Tibial nerve (tissue), 4 donors: ENCODE measurements around the gene PAM16. TPM values are rescaled to one million over a fixed set of nuclear protein-coding genes. Genes with fewer than 3 reads are reported as not detected.
A peak's percentile ranks its signal among the peaks of the same experiment; 100 is the strongest.

Experiments used
- DNase-seq, 2 donors: peaks; one replicate each; pipeline ENCODE4 v3.0.0-alpha.2; 2019; ENCODE audit warnings: low spot score in 2 of 2
- H3K27ac ChIP-seq, 4 donors: fragments of 200-600 bp; sonication (generic) in 3 of 4; one replicate each; pipeline ENCODE4 v1.5.1; 2017 to 2019; ENCODE audit warnings: mild to moderate bottlenecking in 1 of 4
- H3K27me3 ChIP-seq, 2 donors: fragments of 200-600 bp; sonication (generic) in 1 of 2; one replicate each; pipeline versions ENCODE4 v1.5.1 to v1.6.0; 2017 to 2019
- H3K36me3 ChIP-seq, 3 donors: fragments of 200-600 bp; sonication (generic); one replicate each; pipeline ENCODE4 v1.5.1; 2018 to 2019
- H3K4me1 ChIP-seq, 4 donors: fragments of 200-600 bp; sonication (generic) in 3 of 4; one replicate each; pipeline ENCODE4 v1.5.1; 2017 to 2019
- H3K4me3 ChIP-seq, 4 donors: fragments of 200-600 bp; sonication (generic) in 3 of 4; one replicate each; pipeline ENCODE4 v1.5.1; 2017 to 2019; ENCODE audit warnings: mild to moderate bottlenecking in 1 of 4, moderate library complexity in 1 of 4
- H3K9me3 ChIP-seq, 4 donors: fragments of 200-600 bp; sonication (generic) in 3 of 4; one replicate each; pipeline ENCODE4 v1.5.1; 2017 to 2019
- CTCF ChIP-seq, 5 experiments: fragments of 200-600 bp in 3 of 5; fragments of 450-650 bp in 2 of 5; sonication (generic) in 3 of 5; IDR thresholded peaks; one replicate each; pipeline ENCODE4 v1.5.1; 2016 to 2019; ENCODE audit warnings: antibody characterized with exemption in 5 of 5, mild to moderate bottlenecking in 3 of 5, moderate library complexity in 2 of 5
- EP300 ChIP-seq, 2 donors: sonication (generic); formaldehyde crosslinking; IDR thresholded peaks; one replicate each; pipeline ENCODE4 v1.6.1; 2017; ENCODE audit warnings: antibody characterized with exemption in 2 of 2, mild to moderate bottlenecking in 1 of 2
- POLR2A ChIP-seq, 2 donors: fragments of 450-650 bp; IDR thresholded peaks; one replicate each; pipeline ENCODE4 v1.6.1; 2017; ENCODE audit warnings: antibody characterized with exemption in 2 of 2, mild to moderate bottlenecking in 2 of 2, moderate library complexity in 2 of 2
- WGBS, 2 donors: methylation state at CpG; one replicate each; pipeline ENCODE4 v1.1.5; 2018; 5-methylcytosine and 5-hydroxymethylcytosine counted together
- total RNA-seq, 4 donors: library from RNA; depleted of rRNA; stranded (reverse); fragments of >200 nt; gene quantifications; one replicate each; pipeline ENCODE4 v1.1.0, GENCODE V29; 2016

Gene PAM16
- total RNA-seq, 4 donors from 2014 or later, result 45.1 to 95.1 (median 60.7) TPM

GRCh38 chr16:4381935-4382794 lies 31.0 kb upstream of the PAM16 start:
- no peaks in the 10 kb centered on the region for H3K27me3 ChIP-seq
- H3K9me3 ChIP-seq, result no peaks in the 10 kb centered on the region
- H3K27ac ChIP-seq, result peak overlapping the region in 2 of 4 donors; percentile 71 to 85
- DNase-seq, result no peak
- H3K36me3 ChIP-seq, result peaks cover 0 to 70% (median 0%) of the 10 kb centered on the region in 3 donors
- peaks cover 0 to 97% (median 45%) of the 10 kb centered on the region in 4 donors for H3K4me1 ChIP-seq
- H3K4me3 ChIP-seq, result no peak overlapping the region
- TF ChIP-seq CTCF (IDR thresholded peaks at IDR 0.05) (no peak), EP300 (IDR thresholded peaks at IDR 0.05) (no peak), POLR2A (IDR thresholded peaks at IDR 0.05) (no peak)
- WGBS, 2 donors, result 90 to 93% methylated on average over 34 to 47 of the region's 55 CpGs

GRCh38 chr16:4381072-4381934 lies 30.2 kb upstream of the PAM16 start:
- no peak overlapping the region for H3K4me3 ChIP-seq
- no peaks in the 10 kb centered on the region for H3K27me3 ChIP-seq
- peaks cover 0 to 61% (median 0%) of the 10 kb centered on the region in 3 donors for H3K36me3 ChIP-seq
- TF ChIP-seq CTCF (IDR thresholded peaks at IDR 0.05), result no peak
- no peak for TF ChIP-seq POLR2A (IDR thresholded peaks at IDR 0.05)
- no peak for TF ChIP-seq EP300 (IDR thresholded peaks at IDR 0.05)
- H3K4me1 ChIP-seq, result peaks cover 0 to 97% (median 49%) of the 10 kb centered on the region in 4 donors
- no peak for DNase-seq
- no peaks in the 10 kb centered on the region for H3K9me3 ChIP-seq
- H3K27ac ChIP-seq, result no peak overlapping the region
- WGBS, 2 donors, result 89 to 94% methylated on average over 34 to 43 of the region's 59 CpGs

- peak overlapping the region in 2 of 4 donors; percentile 26 to 71 for H3K27ac ChIP-seq
- DNase-seq, result no peak
- TF ChIP-seq POLR2A (IDR thresholded peaks at IDR 0.05) (no peak), EP300 (IDR thresholded peaks at IDR 0.05) (no peak), CTCF (IDR thresholded peaks at IDR 0.05) (no peak)
- no peaks in the 10 kb centered on the region for H3K9me3 ChIP-seq
- no peak overlapping the region for H3K4me3 ChIP-seq
- peaks cover 0 to 97% (median 50%) of the 10 kb centered on the region in 4 donors for H3K4me1 ChIP-seq
- 71 to 73% methylated on average over 15 to 21 of the region's 26 CpGs for WGBS, 2 donors
- no peaks in the 10 kb centered on the region for H3K27me3 ChIP-seq
- peaks cover 0 to 53% (median 0%) of the 10 kb centered on the region in 3 donors for H3K36me3 ChIP-seq
Observed at GRCh38 chr16:4380119-4381063, 29.3 kb upstream of the PAM16 start.

- peaks cover 0 to 42% (median 0%) of the 10 kb centered on the region in 3 donors for H3K36me3 ChIP-seq
- peaks cover 0 to 97% (median 52%) of the 10 kb centered on the region in 4 donors for H3K4me1 ChIP-seq
- WGBS, 2 donors, result 83 to 89% methylated on average over 5 to 16 of the region's 21 CpGs
- no peaks in the 10 kb centered on the region for H3K27me3 ChIP-seq
- no peak for DNase-seq
- no peak overlapping the region for H3K4me3 ChIP-seq
- H3K27ac ChIP-seq, result peak overlapping the region; percentile 20 to 95 (median 88)
- H3K9me3 ChIP-seq, result no peaks in the 10 kb centered on the region
- no peak for TF ChIP-seq CTCF (IDR thresholded peaks at IDR 0.05)
- no peak for TF ChIP-seq EP300 (IDR thresholded peaks at IDR 0.05)
- no peak for TF ChIP-seq POLR2A (IDR thresholded peaks at IDR 0.05)
Observed at GRCh38 chr16:4378999-4379690, 28.0 kb upstream of the PAM16 start.
